Hematopoietic multipotent progenitor cell treated with erythropoietin and hydrocortisone succinate and interleukin-3 and kit ligand, for 17 days (in vitro differentiated cells): Measurements from ENCODE around the gene LZTR1.

ENCODE experiments used
- DNase-seq: peaks from one replicate; pipeline ENCODE4 v3.0.0-alpha.2; 2015; ENCODE audit warnings: low spot score

The LZTR1 gene

GRCh38 chr22:21015466-21016006 lies 33.4 kb downstream of the LZTR1 start:
- no peak for DNase-seq

GRCh38 chr22:21016644-21017420 lies 34.7 kb downstream of the LZTR1 start:
- DNase-seq = no peak

DNA sequence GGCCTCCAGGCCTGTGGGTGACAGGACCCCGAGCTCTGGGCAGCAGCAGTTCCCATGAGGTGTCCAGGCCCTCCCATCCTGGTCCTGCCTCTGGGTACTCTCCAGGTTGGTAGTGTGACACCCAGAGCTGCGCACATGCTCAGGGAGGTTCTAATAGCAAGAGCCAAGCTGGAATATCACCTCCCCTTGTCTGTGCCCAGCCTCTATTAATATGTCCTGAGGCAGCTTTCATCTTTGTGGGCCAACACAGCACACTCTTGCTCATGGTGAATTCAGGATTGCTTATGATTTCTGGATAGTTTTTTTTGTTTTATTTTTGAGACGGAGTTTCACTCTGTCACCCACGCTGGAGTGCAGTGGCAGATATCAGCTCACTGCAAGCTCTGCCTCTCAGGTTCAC lies 36.2 kb downstream of the LZTR1 start:
- no peak for DNase-seq

- no peak for DNase-seq
Observed at GRCh38 chr22:21020802-21021429, 38.8 kb downstream of the LZTR1 start.

DNA sequence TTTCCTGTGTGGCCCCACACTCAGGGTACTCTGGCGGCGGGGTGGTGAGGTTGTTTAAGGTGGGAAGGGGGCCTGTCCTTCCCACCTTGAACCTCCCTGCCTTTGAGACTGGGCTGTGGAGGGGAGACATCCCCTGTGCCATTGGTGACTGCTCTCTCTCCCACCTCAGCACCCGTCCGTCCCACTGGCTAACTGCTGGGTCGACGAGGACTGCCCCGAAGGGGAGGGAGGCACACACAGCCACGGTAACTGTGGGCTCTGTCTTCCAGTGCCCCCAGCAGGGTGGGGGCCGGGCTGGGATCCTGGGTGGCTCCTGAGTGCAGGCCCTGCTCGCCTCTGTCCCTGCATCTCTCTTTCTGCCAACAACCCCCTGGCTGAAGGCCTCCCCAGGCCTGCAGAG lies 40.4 kb downstream of the LZTR1 start:
- DNase-seq = no peak

- no peak for DNase-seq
Observed at GRCh38 chr22:21022955-21023614, 41.0 kb downstream of the LZTR1 start.

DNA sequence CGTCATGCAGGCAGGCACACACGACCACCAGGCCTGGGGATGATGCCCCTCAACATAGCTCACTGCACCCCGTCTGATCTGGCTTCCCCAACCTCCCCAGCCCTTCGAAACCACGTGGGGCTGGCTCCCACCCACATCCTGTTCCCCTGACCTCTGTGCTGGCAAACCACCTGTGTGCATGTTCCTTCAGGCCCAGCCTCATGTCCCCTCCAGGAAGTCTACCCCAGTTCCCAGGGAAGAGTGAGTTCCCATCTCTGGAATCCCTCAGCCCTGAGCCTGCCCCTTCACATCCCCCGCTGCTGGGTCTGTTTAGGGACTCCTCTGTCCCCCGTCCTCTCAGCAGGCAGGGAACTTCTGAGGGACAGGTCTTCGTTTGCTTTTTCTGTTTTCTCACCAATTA lies 43.2 kb downstream of the LZTR1 start:
- DNase-seq = no peak

DNA sequence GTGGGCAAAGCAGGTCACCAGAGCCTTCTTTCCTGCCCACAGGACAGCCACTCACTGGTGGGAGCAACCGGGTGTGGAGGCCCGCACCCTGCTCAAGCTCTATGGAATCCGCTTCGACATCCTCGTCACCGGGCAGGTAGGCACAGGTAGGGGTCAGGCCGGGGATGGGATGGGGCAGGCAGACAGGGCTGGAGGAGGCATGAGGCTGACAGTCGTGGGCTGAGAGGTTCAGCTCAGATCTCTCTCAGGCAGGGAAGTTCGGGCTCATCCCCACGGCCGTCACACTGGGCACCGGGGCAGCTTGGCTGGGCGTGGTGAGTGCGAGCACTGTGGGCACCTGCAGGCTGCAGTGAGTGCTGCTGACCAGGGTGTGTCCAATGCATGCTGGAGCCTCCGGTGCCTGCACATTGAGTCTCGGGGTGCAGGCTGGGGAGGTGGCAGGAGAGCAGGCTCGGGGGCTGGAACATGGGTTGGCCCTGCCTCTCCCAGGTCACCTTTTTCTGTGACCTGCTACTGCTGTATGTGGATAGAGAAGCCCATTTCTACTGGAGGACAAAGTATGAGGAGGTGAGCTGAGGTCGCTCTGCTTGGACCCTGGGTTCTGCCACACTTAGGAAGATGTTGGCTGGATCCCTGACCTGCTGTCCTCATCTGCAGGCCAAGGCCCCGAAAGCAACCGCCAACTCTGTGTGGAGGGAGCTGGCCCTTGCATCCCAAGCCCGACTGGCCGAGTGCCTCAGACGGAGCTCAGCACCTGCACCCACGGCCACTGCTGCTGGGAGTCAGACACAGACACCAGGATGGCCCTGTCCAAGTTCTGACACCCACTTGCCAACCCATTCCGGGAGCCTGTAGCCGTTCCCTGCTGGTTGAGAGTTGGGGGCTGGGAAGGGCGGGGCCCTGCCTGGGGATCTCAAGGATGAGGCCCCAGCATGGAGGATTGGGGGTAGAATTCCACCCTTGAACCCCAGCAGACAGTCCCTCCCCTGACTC lies 44.0 kb downstream of the LZTR1 start:
- no peak for DNase-seq

GRCh38 chr22:21026783-21027692 lies 44.9 kb downstream of the LZTR1 start:
- no peak for DNase-seq

DNA sequence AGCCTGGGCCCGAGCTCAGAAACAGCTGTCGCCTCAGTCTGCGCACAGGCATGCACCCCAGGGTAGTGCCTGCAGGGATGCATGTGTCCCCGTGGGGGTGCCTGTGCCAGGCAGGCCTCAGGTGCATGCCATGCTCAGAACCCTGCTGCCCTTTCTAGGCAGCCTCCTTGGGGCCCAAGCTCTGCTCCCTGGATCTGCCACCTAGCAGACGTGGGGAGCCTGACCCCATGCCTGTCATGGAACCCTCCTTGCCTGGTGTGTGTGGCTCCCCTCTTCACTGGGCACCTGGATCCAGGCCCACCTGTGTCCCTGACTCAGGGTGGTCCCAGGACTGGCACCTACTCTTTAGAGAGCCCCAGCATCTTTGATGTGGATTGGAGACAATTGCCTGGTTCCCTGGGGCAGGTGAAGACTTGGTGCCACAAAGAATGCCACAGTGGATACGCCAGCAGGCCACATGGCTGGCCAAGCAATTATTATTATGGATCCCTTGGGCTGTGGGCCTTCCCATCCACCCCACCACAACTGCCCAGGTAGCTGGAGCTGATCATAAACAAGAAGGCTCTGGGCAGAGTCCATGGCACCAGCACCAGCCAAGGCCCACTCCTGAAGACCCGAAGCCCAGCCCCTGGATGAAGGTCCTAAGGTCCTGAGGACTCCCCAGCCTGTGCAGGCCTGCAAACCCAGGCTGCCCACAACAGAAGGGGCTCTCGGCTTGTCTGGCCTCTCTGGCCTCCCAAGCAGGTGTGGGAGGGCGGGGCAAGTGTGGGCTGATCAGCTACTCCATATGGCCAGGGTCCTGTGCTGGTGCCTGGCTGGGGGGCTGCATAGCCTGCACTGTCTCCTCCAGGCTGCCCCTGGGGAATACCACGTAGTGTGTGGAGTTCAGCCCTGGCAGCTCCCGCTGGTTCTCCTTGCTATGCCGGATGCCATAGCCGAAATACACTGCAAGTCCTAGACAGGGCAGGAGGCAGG lies 46.5 kb downstream of the LZTR1 start:
- DNase-seq = no peak

- DNase-seq = no peak
Observed at GRCh38 chr22:21029486-21030025, 47.5 kb downstream of the LZTR1 start.

- DNase-seq = no peak
Observed at GRCh38 chr22:21030032-21030431, 47.9 kb downstream of the LZTR1 start.

DNA sequence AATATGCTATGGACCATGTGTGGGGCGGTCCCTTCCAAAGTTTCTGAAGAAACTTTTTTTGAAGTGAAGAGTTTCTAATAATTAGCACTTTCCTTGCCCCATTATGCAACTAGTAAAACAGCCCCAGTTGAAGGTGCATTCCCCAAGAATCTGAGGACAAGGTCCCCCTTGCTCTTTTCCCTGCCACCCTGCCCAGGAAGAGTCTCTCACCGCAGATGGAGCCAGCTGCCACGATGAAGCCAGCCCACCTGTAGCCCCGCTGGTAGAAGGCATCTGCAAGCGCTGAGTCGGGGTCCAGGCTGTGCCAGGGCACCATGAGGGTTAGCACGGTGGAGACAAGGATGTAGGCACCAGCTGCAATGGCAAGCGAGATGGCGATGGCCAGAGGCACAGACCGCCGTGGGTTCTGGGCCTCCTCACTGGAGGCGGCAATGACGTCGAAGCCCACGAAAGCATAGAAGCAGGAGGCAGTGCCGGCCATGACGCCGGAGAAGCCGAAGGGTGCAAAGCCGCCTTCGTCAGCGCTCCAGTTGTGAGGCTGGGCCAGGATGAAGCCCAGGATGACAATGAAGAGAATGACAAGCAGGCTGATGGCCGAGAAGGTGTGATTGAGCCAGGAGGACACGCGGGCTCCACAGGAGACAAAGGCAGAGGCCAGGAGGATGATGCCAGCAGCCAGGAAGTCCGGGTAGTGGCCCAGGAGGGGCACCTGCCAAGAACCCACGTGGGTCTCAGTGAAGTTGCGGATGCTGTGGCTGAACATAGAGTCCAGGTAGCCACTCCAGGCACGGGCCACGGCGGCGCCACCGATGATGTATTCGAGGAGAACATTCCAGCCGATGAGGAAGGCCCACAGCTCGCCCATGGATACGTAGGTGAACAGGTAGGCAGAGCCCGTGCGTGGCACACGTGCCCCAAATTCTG lies 48.8 kb downstream of the LZTR1 start:
- no peak for DNase-seq

DNA sequence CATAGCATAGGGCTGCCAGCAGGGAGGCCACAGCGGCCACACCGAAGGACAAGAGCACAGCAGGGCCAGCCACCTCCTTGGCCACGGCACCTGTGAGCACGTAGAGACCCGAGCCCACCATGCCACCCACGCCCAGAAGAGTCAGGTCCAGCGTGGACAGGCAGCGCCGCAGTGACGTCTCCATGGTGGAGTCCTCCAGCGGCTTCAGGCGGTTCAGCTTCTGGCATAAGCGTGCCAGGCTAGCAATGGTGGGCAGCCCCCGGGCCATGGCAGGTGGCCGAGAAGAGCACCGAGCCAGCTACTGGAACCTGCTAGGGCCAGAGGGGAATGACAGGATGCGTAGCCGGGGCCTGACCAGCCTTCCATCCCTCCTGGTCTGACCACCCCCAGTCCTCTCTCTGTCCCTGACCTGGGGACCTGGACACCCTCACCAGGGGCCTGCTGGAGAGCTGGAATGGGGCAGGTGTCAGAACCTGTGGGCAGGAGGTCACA lies 49.5 kb downstream of the LZTR1 start:
- no peak for DNase-seq

DNA sequence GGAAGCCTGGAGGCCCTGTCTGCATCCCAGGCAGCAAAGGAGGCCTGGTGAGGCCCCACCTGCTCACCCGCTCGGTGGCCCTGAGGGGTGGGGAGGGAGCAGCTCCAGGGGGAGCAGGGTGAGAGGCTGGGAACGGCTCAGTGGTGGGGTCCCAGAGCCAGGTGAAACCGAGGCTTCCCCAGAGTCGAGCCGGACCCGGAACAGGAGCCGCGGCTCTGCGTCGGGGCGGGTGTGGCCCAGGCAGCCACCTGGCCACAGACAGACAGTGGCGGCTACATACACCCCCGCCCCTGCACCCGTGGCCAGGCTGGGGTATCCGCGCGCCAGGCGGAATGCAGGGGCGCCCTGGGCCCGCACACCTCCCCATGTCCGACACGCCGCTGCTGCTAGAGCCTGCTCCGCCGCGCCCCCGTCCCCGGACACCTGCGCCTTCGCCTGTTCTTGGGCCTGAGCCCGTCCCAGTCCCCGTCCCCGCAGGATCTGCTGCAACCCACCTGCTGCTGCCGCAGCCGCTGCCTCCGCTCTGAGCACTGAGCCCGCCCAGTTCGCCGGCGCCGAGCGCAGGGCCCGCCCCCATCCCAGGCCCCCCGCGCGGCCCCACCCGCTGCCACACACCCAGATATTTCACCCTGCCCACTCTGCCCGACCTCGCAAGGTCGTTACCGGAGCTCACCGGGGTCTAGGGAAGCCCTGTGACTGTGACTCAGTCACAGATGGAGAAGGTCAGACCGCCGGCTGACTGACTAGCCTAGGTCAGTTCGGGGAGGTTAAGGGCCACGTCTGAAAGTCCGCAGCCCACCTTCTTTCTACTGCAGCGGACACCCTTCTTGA lies 50.2 kb downstream of the LZTR1 start, which contains the start of gene SLC7A4:
SLC7A4 (minus strand) TSS at position 525 of the 831 bp plus-strand sequence. CDS start 749 bp downstream, outside the sequence.
- no peak for DNase-seq

DNA sequence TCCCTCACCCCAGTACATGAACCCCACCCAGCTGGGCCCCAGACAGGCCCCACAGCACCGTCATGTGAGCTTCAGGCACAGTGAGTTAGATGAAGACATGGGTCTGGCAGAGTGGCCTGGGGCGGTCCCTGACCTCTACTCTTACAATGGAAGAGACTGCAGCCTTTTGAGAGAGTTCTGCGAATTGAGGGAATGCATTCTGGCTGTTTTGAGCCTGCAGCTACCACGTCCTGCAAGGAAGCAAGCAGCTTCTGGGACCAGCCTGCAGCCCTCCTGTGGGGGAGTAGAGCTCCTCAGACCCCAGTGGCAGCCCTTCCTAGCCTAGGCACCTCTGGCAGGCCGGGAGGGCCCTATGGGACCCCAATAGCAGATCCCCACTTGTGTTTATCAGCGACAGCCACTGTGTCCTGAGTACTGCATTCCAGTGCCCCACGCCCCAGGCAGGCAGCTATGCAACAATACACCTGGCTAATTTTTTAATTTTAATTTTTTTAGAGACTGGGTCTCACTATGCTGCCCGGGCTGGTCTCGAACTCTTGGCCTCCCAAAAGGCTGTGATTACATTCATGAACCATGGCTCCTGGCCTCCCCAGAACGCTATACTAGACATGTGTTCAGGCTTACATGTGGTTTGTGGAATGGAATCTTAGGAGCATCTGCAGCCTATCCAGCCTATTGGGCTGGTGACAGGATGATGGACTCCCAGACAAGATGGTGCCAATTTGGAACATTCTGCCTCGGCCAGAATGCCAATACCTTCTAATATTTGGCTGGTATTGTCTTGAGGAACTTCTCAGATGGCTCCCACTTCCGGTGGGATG lies 51.0 kb downstream of the LZTR1 start:
- DNase-seq = no peak
